ENCODE results near the gene BANF1.
"Not testable (repeated sequence)": the region's sequence is repeated elsewhere in the genome, so short reads cannot be mapped to it uniquely, and the experiment has no call there.

BANF1 gene

DNA sequence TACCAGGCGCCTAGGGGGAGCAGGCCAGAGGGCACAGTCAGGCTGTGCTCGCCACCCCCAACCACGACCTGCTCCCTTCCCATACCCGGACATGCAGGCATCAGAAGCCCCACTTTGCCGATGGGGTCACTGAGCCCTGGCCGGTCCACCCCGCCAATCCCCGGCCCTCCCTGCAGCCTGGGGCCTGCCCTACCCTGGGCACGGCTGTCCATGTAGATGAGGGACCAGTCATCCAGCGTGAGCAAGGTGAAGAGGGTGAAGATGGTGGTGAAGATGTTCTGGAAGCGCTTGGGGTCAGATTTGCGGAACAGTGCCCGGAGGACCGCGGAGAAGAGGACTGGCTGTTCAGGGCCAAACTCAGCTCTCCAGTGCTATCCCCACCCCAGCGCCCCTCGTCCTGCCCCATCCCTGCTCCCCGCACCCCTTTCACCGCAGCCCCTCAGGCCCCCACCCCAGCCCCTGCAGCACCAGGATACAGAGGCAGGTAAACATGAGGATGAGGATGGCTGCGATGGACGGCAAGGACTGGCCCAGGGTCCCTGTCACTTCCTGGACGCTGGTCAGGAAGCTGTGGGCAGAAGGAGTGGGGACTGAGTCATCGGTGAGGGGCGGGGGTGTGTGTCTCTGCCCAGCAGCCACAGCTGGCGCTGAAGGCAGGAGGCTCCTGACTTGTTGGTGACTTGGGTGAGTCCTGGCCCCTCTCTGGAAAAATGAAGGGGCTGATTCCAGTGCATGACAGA, 18.5 kb downstream of the BANF1 start:
- DNase-seq, result peak; percentile 78
- in situ Hi-C loops (cut with HindIII; ENCODE audit: low pct_ligation_motif_present, low pct_unique_long_range_greater_than_20kb, low sequenced_read_pairs), result no loop called here

- DNase-seq, result peak; percentile 67
- in situ Hi-C loops (cut with HindIII; ENCODE audit: low pct_ligation_motif_present, low pct_unique_long_range_greater_than_20kb, low sequenced_read_pairs), result no loop called here
Measured at GRCh38 chr11:66022401-66023185, 20.3 kb downstream of the BANF1 start.

DNA sequence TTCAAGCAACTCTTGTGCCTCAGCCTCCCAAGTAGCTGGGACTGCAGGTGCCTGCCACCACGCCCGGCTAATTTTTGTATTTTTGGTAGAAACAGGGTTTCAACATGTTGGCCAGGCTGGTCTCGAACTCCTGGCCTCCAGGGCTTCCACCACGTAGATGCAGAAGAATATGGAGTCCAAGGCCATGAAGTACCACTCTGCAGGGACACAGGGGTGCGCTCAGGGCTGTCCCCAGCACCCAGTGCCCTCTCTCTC, 20.8 kb downstream of the BANF1 start:
- DNase-seq; in situ Hi-C loops (cut with HindIII; ENCODE audit: low pct_ligation_motif_present, low pct_unique_long_range_greater_than_20kb, low sequenced_read_pairs): not testable (repeated sequence)

- in situ Hi-C loops (cut with HindIII; ENCODE audit: low pct_ligation_motif_present, low pct_unique_long_range_greater_than_20kb, low sequenced_read_pairs), result no loop called here
- DNase-seq, result no peak
Measured at GRCh38 chr11:66026017-66026529, 23.8 kb downstream of the BANF1 start, which contains the start of gene CATSPER1. TSS of gene CATSPER1 (minus strand) at chr11:66026479. CDS start at chr11:66026379, 100 bp downstream.

- DNase-seq, result no peak
- in situ Hi-C loops (cut with HindIII; ENCODE audit: low pct_ligation_motif_present, low pct_unique_long_range_greater_than_20kb, low sequenced_read_pairs), result no loop called here
Measured at GRCh38 chr11:66032957-66033735, 30.8 kb downstream of the BANF1 start.

DNA sequence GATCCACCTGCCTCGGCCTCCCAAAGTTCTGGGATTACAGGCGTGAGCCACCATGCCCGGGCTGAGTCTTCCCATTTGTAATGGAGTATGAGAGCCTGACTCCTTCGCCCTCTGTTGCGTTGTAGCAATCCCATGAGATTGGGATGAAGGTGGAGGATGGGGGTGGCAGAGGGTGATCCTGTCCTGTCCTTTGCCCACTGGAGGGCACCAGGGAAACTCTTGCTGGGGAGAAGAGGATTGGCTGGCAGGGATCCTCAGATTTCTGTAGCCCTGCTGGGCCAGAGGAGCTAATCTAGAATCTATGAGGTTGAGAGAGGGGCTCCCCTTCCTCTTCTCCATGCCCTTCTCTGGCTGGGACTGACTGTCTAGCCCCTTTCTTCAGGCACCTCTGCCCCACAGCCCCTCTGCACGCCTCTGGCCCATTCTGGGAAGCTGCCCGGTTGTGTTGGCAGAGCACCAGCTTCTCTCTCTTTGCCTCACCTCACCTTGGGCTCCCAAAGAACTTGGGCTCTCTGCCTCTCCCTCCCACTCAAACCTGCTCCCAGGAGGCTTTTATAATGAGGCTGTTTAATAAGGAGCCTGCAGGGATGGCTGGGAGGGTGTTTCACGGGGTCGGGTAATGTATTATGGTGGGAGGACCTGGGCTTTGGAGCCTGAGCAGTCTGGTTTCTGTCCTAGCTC, 33.5 kb downstream of the BANF1 start:
- DNase-seq, result no peak
- in situ Hi-C loops (cut with HindIII; ENCODE audit: low pct_ligation_motif_present, low pct_unique_long_range_greater_than_20kb, low sequenced_read_pairs), result no loop called here

- DNase-seq, result no peak
- in situ Hi-C loops (cut with HindIII; ENCODE audit: low pct_ligation_motif_present, low pct_unique_long_range_greater_than_20kb, low sequenced_read_pairs), result no loop called here
Measured at GRCh38 chr11:66036334-66036710, 34.0 kb downstream of the BANF1 start.

DNA sequence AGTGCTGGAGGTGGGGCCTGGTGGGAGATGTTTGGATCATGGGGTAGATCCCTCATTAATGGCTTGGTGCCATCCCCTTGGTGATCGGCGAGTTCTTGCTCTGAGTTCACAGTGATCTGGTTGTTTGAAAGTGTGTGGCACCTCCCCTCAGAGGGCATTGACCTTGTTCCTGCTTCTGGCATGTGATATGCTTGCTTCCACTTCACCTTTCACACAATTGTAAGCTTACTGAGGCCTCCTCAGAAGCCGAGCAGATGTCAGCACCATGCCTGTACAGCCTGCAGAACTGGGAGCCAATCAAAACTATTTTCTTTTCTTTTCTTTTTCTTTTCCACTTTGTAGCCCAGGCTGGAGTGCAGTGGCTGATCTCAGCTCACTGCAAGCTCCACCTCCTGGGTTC, 35.0 kb downstream of the BANF1 start:
- no peak for DNase-seq
- in situ Hi-C loops (cut with HindIII; ENCODE audit: low pct_ligation_motif_present, low pct_unique_long_range_greater_than_20kb, low sequenced_read_pairs), result no loop called here

DNA sequence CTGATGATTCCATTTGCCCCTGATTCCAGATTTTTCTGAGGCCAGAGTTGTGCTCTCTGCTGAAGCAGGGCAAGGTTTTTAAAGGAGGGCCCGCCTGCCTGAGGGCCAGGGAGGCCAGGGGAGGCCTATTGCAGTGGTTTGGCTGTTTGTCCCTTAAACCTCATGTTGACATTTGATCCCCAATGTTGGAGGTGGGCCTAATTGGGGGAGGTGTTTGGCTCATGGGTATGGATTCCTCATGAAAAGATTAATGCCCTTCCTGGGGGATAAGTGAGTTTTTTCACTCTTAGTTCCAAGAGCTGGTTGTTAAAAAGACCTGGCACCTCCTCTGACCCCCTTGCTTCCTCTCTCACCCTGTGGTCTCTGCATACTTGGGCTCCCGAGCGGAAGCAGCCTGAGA, 37.5 kb downstream of the BANF1 start:
- in situ Hi-C loops (cut with HindIII; ENCODE audit: low pct_ligation_motif_present, low pct_unique_long_range_greater_than_20kb, low sequenced_read_pairs), result no loop called here
- no peak for DNase-seq

DNA sequence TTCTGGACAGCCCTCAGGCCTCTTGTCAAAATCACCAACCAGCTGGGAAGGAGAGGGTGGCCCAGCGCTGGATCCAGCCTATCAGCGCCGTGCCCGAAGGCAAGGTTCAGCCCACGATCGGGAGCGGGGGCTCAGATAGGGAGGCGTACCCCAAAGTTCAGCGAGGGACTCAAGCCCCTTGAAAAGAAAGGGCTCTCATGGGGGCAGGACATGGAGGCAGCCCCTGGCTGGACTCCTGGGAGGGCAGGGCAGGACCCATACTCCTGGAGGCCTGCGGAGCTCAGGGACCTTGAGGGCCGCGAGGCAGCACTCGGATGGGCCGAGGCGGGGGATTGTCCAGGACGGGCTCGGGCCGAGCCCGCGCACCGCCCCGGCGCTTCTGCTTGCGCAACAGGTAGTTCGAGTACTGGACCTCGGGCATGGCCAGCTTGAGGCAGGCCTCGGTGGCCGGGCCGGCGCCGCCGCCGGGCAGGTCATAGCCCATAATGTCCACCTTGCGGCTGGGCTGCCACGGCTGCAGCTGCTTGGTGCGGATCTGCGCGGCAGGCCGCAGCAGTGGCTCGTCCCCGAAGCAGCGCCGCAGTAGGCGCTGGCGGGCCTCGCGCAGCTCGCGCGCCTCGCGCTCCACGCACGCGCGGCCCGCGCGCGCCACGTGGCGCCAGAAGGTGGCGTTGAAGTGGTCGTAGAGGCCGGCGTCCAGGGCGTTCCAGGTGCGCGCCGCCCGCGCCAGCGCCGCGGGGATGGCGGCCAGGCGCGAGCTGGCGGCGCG, 40.1 kb downstream of the BANF1 start:
- DNase-seq, result no peak
- in situ Hi-C loops (cut with HindIII; ENCODE audit: low pct_ligation_motif_present, low pct_unique_long_range_greater_than_20kb, low sequenced_read_pairs), result no loop called here

GRCh38 chr11:66042996-66043906, 40.9 kb downstream of the BANF1 start:
- in situ Hi-C loops (cut with HindIII; ENCODE audit: low pct_ligation_motif_present, low pct_unique_long_range_greater_than_20kb, low sequenced_read_pairs), result no loop called here
- no peak for DNase-seq

DNA sequence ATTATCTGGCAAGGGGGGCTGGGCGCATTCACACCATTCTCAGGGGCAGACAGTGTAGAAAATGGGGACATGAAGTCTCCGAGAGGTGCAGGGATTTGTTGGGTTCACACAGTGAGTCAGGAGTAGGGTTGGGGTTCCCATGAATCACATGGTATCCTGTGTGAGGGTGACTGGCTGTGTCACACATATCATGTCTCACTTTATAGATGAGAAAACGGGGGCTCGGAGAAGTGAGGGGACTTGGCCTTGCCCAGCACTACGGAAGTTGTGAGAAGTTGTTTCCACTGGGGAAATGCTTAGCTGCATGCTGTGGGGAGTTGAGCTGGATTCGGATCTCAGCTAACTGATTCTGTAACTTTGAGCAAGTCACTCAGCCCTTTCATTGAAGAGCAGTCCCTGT, 42.5 kb downstream of the BANF1 start:
- in situ Hi-C loops (cut with HindIII; ENCODE audit: low pct_ligation_motif_present, low pct_unique_long_range_greater_than_20kb, low sequenced_read_pairs), result no loop called here
- DNase-seq, result no peak

GRCh38 chr11:66045177-66045639, 42.9 kb downstream of the BANF1 start:
- in situ Hi-C loops (cut with HindIII; ENCODE audit: low pct_ligation_motif_present, low pct_unique_long_range_greater_than_20kb, low sequenced_read_pairs), result no loop called here
- DNase-seq, result peak; percentile 71

- in situ Hi-C loops (cut with HindIII; ENCODE audit: low pct_ligation_motif_present, low pct_unique_long_range_greater_than_20kb, low sequenced_read_pairs), result no loop called here
- DNase-seq, result no peak
Measured at GRCh38 chr11:66046901-66047300, 44.6 kb downstream of the BANF1 start.

GRCh38 chr11:66047541-66048365, 45.5 kb downstream of the BANF1 start:
- in situ Hi-C loops (cut with HindIII; ENCODE audit: low pct_ligation_motif_present, low pct_unique_long_range_greater_than_20kb, low sequenced_read_pairs), result no loop called here
- peak; percentile 27 for DNase-seq

DNA sequence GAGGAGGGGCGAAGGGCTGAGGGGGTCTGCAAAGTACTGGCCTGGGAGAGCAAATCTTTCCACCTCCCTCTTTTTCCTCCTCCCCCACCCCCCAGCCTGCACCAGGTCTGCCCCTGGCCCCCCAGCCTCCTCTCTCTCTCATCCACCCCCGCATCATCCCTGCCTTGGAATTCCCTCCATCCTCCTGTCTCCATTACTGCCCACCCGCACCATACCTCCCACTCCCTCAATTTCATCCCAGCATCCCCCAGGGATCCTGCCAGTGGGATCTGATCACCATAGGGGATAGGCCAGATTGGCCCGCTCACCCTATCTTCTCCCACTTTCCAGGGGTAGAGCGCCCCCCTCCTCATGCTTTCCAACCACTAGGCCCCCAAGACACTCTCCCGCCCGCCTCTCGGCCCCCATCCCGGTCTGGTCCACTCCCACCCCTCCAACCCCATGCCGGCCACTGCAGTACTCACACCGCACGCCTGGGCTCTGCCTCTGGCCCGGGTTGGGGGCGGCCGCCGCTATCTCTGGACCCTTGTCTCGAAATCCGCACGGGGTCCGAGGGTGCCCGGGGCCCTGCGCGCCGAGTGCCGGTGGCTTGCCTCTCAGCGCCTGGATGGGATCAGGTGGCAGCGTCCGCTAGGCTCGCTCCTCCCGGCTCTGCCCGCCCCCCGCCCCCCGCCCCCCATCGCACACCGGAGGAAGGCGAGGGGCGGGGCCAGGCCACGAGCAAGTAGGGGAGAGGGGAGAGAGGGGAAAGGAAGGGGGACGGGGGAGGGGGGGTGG, 46.4 kb downstream of the BANF1 start, which contains the start of gene GAL3ST3:
Gene GAL3ST3 (minus strand): TSS at position 615 of the 777 bp plus-strand sequence. CDS start 3,746 bp downstream, outside the sequence.
- no peak for DNase-seq
- in situ Hi-C loops (cut with HindIII; ENCODE audit: low pct_ligation_motif_present, low pct_unique_long_range_greater_than_20kb, low sequenced_read_pairs), result no loop called here
